Measurements from ENCODE around the gene CFAP299. TPM values are rescaled to one million over a fixed set of nuclear protein-coding genes. Genes with fewer than 3 reads are reported as not detected.

CFAP299 gene
- total RNA-seq, 2 experiments from 2014 or later = 0.63 to 3.7 TPM

- H3K27ac ChIP-seq (ENCODE audit: low read depth, low read length, poor library complexity, severe bottlenecking) = no peak overlapping the region
- CTCF ChIA-PET (ENCODE audit: unreplicated experiment) = no interaction called here
- H3K9me3 ChIP-seq (ENCODE audit: low read length) = no peaks in the 10 kb centered on the region
- no peak overlapping the region for H3K4me3 ChIP-seq (ENCODE audit: low read depth, low read length, poor library complexity, severe bottlenecking)
- BruUV-seq (replicated peaks) = no TSS peak
- TF ChIP-seq EZH2phosphoT487 (IDR thresholded peaks at IDR 0.05; ENCODE audit: borderline replicate concordance, low read depth, low read length) = no peak
- TF ChIP-seq CTCF (conservative IDR thresholded peaks at IDR 0.05; ENCODE audit: low read length) = no peak
- no peak overlapping the region for H3K4me2 ChIP-seq (ENCODE audit: low read length)
- H3K9me2 ChIP-seq (ENCODE audit: insufficient read depth, low read length) = no peaks in the 10 kb centered on the region
- no peaks in the 10 kb centered on the region for H3K79me2 ChIP-seq (ENCODE audit: insufficient read depth, low read depth, low read length)
- no peaks in the 10 kb centered on the region for H4K20me1 ChIP-seq (ENCODE audit: insufficient read depth, low read length)
- no peaks in the 10 kb centered on the region for H3K36me3 ChIP-seq (ENCODE audit: insufficient read depth, low read length)
- POLR2A ChIA-PET = no interaction called here
- H3K4me1 ChIP-seq (ENCODE audit: insufficient read depth, low read length, poor library complexity, severe bottlenecking) = no peaks in the 10 kb centered on the region
- intact Hi-C loops (cut with micrococcal nuclease; ENCODE audit: unreplicated experiment) = no loop called here
- H2AFZ ChIP-seq (ENCODE audit: low read length) = no peak overlapping the region
- no peak for DNase-seq (ENCODE audit: low spot score)
Measured at GRCh38 chr4:80324171-80324570, 11.4 kb upstream of the CFAP299 start.

DNA sequence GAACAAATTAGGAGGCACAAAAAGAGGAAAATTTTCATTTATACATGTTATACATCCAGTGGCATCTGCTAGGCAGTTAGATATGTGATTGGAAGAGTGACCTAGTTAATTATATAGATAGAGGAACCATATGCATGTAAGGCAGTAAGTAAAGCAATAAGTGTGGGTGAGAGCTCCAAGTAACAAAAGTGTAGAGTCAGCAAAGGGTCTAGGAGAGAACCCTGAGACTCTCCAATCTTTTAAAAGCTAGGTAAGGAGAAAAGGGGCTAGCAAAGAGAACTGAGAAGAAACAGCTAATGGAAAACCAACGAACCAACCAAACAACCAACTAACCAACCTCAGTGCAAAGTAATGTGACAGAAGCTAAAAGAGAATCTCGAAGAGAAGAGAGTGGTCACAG lies 3.8 kb upstream of the CFAP299 start:
- peaks cover 14% of the 10 kb centered on the region for H3K4me1 ChIP-seq (ENCODE audit: insufficient read depth, low read length, poor library complexity, severe bottlenecking)
- no peaks in the 10 kb centered on the region for H3K79me2 ChIP-seq (ENCODE audit: insufficient read depth, low read depth, low read length)
- H4K20me1 ChIP-seq (ENCODE audit: insufficient read depth, low read length) = no peaks in the 10 kb centered on the region
- POLR2A ChIA-PET = interaction anchor here (0.6 to 1.6 kb wide), 4 partner anchors 13 to 529 kb away, joined by 3 to 4 read pairs (median 4); no protein-coding TSS in a partner anchor
- H3K9me2 ChIP-seq (ENCODE audit: insufficient read depth, low read length) = no peaks in the 10 kb centered on the region
- H3K9me3 ChIP-seq (ENCODE audit: low read length) = no peaks in the 10 kb centered on the region
- intact Hi-C loops (cut with micrococcal nuclease; ENCODE audit: unreplicated experiment) = no loop called here
- no peak overlapping the region for H3K4me3 ChIP-seq (ENCODE audit: low read depth, low read length, poor library complexity, severe bottlenecking)
- BruUV-seq (replicated peaks) = no TSS peak
- no peak for DNase-seq (ENCODE audit: low spot score)
- H3K4me2 ChIP-seq (ENCODE audit: low read length) = no peak overlapping the region
- no peaks in the 10 kb centered on the region for H3K36me3 ChIP-seq (ENCODE audit: insufficient read depth, low read length)
- no peak overlapping the region for H2AFZ ChIP-seq (ENCODE audit: low read length)
- H3K27ac ChIP-seq (ENCODE audit: low read depth, low read length, poor library complexity, severe bottlenecking) = no peak overlapping the region
- TF ChIP-seq EZH2phosphoT487 (IDR thresholded peaks at IDR 0.05; ENCODE audit: borderline replicate concordance, low read depth, low read length) = no peak
- no peak for TF ChIP-seq CTCF (conservative IDR thresholded peaks at IDR 0.05; ENCODE audit: low read length)
- CTCF ChIA-PET (ENCODE audit: unreplicated experiment) = no interaction called here

DNA sequence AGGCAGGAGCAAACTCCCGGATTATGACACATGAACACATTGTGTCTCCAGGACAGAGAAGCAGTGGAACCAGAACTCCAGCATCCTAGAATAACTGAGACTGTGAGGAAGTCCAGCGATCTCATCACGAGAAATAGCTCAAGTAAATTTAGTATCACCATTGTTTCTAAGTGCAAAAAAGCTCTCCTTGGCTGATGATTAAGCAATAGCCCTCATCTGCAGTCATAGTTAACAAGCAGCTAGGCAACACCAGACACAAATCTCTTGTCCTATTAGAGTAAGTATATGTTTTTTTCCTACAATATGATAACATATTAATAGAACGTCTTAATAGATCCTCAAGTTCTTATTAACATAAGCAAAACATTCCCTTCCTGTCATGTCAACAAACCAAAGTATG lies 2.4 kb upstream of the CFAP299 start:
- H3K9me3 ChIP-seq (ENCODE audit: low read length) = no peaks in the 10 kb centered on the region
- CTCF ChIA-PET (ENCODE audit: unreplicated experiment) = no interaction called here
- BruUV-seq (replicated peaks) = no TSS peak
- POLR2A ChIA-PET = interaction anchor here (0.5 to 1.6 kb wide), 5 partner anchors 14 to 995 kb away, joined by 3 to 4 read pairs (median 4); no protein-coding TSS in a partner anchor
- H3K4me1 ChIP-seq (ENCODE audit: insufficient read depth, low read length, poor library complexity, severe bottlenecking) = peaks cover 14% of the 10 kb centered on the region
- H3K36me3 ChIP-seq (ENCODE audit: insufficient read depth, low read length) = no peaks in the 10 kb centered on the region
- intact Hi-C loops (cut with micrococcal nuclease; ENCODE audit: unreplicated experiment) = no loop called here
- no peak overlapping the region for H3K4me2 ChIP-seq (ENCODE audit: low read length)
- no peak for DNase-seq (ENCODE audit: low spot score)
- no peaks in the 10 kb centered on the region for H3K9me2 ChIP-seq (ENCODE audit: insufficient read depth, low read length)
- H2AFZ ChIP-seq (ENCODE audit: low read length) = no peak overlapping the region
- H4K20me1 ChIP-seq (ENCODE audit: insufficient read depth, low read length) = no peaks in the 10 kb centered on the region
- no peaks in the 10 kb centered on the region for H3K79me2 ChIP-seq (ENCODE audit: insufficient read depth, low read depth, low read length)
- H3K27ac ChIP-seq (ENCODE audit: low read depth, low read length, poor library complexity, severe bottlenecking) = no peak overlapping the region
- TF ChIP-seq EZH2phosphoT487 (IDR thresholded peaks at IDR 0.05; ENCODE audit: borderline replicate concordance, low read depth, low read length) = no peak
- TF ChIP-seq CTCF (conservative IDR thresholded peaks at IDR 0.05; ENCODE audit: low read length) = no peak
- H3K4me3 ChIP-seq (ENCODE audit: low read depth, low read length, poor library complexity, severe bottlenecking) = no peak overlapping the region
